Measurements from ENCODE around the gene GRIFIN.

The GRIFIN gene

DNA sequence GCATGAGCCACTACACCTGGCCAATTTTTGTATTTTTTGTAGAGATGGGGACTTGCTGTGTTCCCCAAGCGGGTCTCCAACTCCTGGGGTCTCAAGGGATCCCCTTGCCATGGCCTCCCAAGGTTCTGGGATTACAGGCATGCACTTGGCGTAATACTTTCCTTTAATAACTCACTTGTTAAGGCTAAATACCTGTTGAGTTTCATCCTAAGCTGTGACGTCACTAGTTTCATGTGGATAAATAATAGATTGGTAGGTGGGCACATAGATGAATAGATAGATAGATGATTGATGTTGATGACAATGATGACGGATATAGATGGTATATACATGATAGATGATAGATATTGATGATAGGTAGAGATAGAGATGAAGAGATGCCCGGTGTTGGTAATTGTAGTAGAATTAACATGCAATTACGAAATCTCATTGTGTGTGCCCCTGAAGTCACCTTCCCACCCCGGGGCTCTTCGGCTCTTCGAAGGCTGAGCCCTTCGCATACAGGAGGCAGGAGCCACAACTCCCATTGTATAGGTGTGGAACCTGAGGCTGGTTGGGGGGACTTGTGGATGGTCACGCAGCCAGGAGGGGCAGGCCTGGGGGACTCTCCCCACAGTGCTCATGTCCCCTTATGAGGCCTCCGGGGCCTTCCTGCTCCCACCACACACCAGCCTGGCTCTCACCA is 2.6 kb downstream of the GRIFIN start:
- H3K9me2 ChIP-seq (replicated peaks; ENCODE audit: control insufficient read depth, low read length): no peaks in the 10 kb centered on the region
- H3K27ac ChIP-seq (ENCODE audit: low read depth, low read length): no peak overlapping the region
- TF ChIP-seq, protein P1, sequence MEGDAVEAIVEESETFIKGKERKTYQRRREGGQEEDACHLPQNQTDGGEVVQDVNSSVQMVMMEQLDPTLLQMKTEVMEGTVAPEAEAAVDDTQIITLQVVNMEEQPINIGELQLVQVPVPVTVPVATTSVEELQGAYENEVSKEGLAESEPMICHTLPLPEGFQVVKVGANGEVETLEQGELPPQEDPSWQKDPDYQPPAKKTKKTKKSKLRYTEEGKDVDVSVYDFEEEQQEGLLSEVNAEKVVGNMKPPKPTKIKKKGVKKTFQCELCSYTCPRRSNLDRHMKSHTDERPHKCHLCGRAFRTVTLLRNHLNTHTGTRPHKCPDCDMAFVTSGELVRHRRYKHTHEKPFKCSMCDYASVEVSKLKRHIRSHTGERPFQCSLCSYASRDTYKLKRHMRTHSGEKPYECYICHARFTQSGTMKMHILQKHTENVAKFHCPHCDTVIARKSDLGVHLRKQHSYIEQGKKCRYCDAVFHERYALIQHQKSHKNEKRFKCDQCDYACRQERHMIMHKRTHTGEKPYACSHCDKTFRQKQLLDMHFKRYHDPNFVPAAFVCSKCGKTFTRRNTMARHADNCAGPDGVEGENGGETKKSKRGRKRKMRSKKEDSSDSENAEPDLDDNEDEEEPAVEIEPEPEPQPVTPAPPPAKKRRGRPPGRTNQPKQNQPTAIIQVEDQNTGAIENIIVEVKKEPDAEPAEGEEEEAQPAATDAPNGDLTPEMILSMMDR (IDR thresholded peaks at IDR 0.05; ENCODE audit: low read depth, low read length, poor library complexity, severe bottlenecking): no peak
- TF ChIP-seq EZH2phosphoT487 (IDR thresholded peaks at IDR 0.05; ENCODE audit: borderline replicate concordance, low read length): no peak
- no peaks in the 10 kb centered on the region for H3K9me3 ChIP-seq (ENCODE audit: control insufficient read depth, insufficient read depth, low read length)
- H4K20me1 ChIP-seq (ENCODE audit: control insufficient read depth, insufficient read depth, low read depth, low read length): no peaks in the 10 kb centered on the region
- H3K4me2 ChIP-seq (ENCODE audit: low read length): no peak overlapping the region
- no peak overlapping the region for H3K4me3 ChIP-seq (ENCODE audit: low read length)
- H3K36me3 ChIP-seq (ENCODE audit: control insufficient read depth, low read length): no peaks in the 10 kb centered on the region
- H3K4me1 ChIP-seq (ENCODE audit: control insufficient read depth, low read length): peaks cover 7% of the 10 kb centered on the region; the same call in 1 of the 2 replicates
- H3K79me2 ChIP-seq (ENCODE audit: control insufficient read depth, low read length): no peaks in the 10 kb centered on the region
- no peaks in the 10 kb centered on the region for H3F3A ChIP-seq (ENCODE audit: control insufficient read depth, insufficient read depth)
- peaks cover 9% of the 10 kb centered on the region; the same call in 1 of the 2 replicates for H3K27me3 ChIP-seq (ENCODE audit: control insufficient read depth, low read length)

DNA sequence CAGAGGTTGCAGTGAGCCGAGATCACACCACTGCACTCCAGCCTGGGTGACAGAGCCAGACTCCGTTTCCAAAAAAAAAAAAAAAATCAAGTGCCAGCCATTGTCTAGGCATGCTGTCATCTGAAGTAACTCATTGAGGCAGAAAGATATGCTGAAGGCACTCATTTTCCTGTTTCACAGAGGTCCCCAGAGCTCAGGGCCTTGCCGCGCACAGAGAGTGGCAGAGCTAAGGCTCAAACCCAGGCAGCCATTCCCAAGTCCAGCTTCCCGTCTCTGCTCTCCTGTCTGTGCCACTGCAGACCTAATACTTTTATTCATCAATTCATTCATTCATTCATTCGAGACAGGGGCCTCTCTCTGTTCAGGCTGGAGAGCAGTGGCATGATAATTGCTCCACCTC is 3.5 kb downstream of the GRIFIN start:
- H3K9me3 ChIP-seq (ENCODE audit: control insufficient read depth, insufficient read depth, low read length): no peaks in the 10 kb centered on the region
- peaks cover 7% of the 10 kb centered on the region; the same call in 1 of the 2 replicates for H3K4me1 ChIP-seq (ENCODE audit: control insufficient read depth, low read length)

DNA sequence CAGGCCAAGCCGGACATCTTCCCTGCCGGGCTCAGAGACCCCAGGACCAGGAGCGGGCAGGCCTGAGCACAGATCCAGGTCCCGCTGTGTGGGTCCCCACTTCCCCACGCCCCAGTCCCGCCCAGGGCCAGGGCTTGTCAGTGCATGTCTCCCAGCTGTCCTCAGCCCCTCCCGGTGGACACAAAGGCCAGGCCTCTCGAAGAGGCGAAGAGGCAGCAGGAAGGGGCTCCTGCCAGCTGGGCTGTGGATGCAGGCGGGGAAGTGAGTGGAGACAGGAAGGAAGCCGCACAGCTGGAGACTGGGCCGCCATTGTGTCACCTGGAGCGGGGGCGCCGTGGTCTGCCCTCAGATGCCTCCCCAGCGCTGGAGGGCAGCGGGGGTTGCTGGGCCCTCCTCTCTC is 4.8 kb downstream of the GRIFIN start:
- peaks cover 9% of the 10 kb centered on the region; the same call in 1 of the 2 replicates for H3K27me3 ChIP-seq (ENCODE audit: control insufficient read depth, low read length)

More for the DNA sequence above, 3.5 kb downstream of the GRIFIN start:
- Histone ChIP-seq H3K27me3 (ENCODE audit: control insufficient read depth, low read length) (peaks cover 9% of the 10 kb centered on the region; the same call in 1 of the 2 replicates), H3K9me2 (replicated peaks; ENCODE audit: control insufficient read depth, low read length) (no peaks in the 10 kb centered on the region), H3K36me3 (ENCODE audit: control insufficient read depth, low read length) (no peaks in the 10 kb centered on the region), H3K27ac (ENCODE audit: low read depth, low read length) (no peak overlapping the region), H3F3A (ENCODE audit: control insufficient read depth, insufficient read depth) (no peaks in the 10 kb centered on the region), H4K20me1 (ENCODE audit: control insufficient read depth, insufficient read depth, low read depth, low read length) (no peaks in the 10 kb centered on the region), H3K79me2 (ENCODE audit: control insufficient read depth, low read length) (no peaks in the 10 kb centered on the region), H3K4me2 (ENCODE audit: low read length) (no peak overlapping the region), H3K4me3 (ENCODE audit: low read length) (no peak overlapping the region)
- TF ChIP-seq EZH2phosphoT487 (IDR thresholded peaks at IDR 0.05; ENCODE audit: borderline replicate concordance, low read length): no peak
- TF ChIP-seq, protein P1 (IDR thresholded peaks at IDR 0.05; ENCODE audit: low read depth, low read length, poor library complexity, severe bottlenecking): peak; percentile 26

More for the DNA sequence above, 4.8 kb downstream of the GRIFIN start:
- no peak overlapping the region for H3K27ac ChIP-seq (ENCODE audit: low read depth, low read length)
- no peaks in the 10 kb centered on the region for H3K9me3 ChIP-seq (ENCODE audit: control insufficient read depth, insufficient read depth, low read length)
- no peak for TF ChIP-seq EZH2phosphoT487 (IDR thresholded peaks at IDR 0.05; ENCODE audit: borderline replicate concordance, low read length)
- TF ChIP-seq, protein P1 (IDR thresholded peaks at IDR 0.05; ENCODE audit: low read depth, low read length, poor library complexity, severe bottlenecking): no peak
- no peaks in the 10 kb centered on the region for H4K20me1 ChIP-seq (ENCODE audit: control insufficient read depth, insufficient read depth, low read depth, low read length)
- H3F3A ChIP-seq (ENCODE audit: control insufficient read depth, insufficient read depth): no peaks in the 10 kb centered on the region
- H3K4me2 ChIP-seq (ENCODE audit: low read length): no peak overlapping the region
- no peaks in the 10 kb centered on the region for H3K9me2 ChIP-seq (replicated peaks; ENCODE audit: control insufficient read depth, low read length)
- no peaks in the 10 kb centered on the region for H3K79me2 ChIP-seq (ENCODE audit: control insufficient read depth, low read length)
- no peak overlapping the region for H3K4me3 ChIP-seq (ENCODE audit: low read length)
- H3K36me3 ChIP-seq (ENCODE audit: control insufficient read depth, low read length): no peaks in the 10 kb centered on the region
- peaks cover 4% of the 10 kb centered on the region; the same call in 1 of the 2 replicates for H3K4me1 ChIP-seq (ENCODE audit: control insufficient read depth, low read length)
